AG08396 (cell line): ENCODE measurements around the gene MPHOSPH6.
"Not testable (repeated sequence)": the region's sequence is repeated elsewhere in the genome, so short reads cannot be mapped to it uniquely, and the experiment has no call there.

ENCODE experiments used
- DNase-seq: peaks from one replicate; pipeline ENCODE4 v3.0.0; 2012; ENCODE audit warnings: low spot score, mixed read lengths

Gene MPHOSPH6

GRCh38 chr16:82175627-82176026 is 5.6 kb upstream of the MPHOSPH6 start:
- DNase-seq: no peak

DNA sequence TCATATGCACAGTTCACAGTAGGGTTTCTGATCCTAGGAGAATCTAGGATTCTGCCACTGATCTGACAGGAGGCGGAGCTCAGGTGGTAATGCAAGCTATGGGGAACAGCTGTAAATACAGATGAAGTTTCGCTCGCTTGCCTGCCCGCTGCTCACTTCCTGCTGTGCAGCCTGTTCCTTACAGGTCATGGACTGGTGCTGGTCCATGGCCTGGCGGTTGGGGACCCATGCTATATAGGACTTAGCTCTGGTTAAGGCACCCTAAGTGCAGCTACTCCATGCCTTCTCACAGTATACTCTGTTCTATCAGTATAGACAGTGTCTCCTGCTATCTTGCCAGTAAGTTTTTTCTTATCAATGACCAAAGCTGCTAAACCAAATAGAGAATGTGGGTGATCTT is 2.4 kb downstream of the MPHOSPH6 start:
- no peak for DNase-seq

DNA sequence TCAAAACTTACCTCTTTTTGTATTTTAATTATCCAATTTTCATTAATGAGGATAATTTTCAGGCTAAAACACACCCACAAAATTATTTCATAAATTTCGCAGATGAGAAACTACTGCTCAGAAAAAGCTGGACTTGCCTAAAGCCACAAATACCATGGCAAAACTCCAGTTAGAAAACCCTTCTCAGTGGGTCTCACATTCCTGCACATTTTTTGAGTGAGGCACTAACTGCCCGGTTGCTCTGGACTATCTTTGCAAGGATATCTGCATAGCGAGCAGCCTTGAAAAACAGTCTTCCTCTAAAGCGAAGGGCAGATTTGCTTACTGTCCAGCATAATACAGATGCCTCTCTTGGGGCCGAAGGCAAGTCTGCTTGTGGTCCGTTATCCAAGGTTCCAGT is 9.8 kb downstream of the MPHOSPH6 start:
- DNase-seq: no peak

GRCh38 chr16:82157836-82158235 is 12.2 kb downstream of the MPHOSPH6 start:
- DNase-seq: no peak

- no peak for DNase-seq
These were observed 12.6 kb downstream of the MPHOSPH6 start for GRCh38 chr16:82157534-82157812.

GRCh38 chr16:82156761-82157533 is 13.1 kb downstream of the MPHOSPH6 start:
- no peak for DNase-seq

DNA sequence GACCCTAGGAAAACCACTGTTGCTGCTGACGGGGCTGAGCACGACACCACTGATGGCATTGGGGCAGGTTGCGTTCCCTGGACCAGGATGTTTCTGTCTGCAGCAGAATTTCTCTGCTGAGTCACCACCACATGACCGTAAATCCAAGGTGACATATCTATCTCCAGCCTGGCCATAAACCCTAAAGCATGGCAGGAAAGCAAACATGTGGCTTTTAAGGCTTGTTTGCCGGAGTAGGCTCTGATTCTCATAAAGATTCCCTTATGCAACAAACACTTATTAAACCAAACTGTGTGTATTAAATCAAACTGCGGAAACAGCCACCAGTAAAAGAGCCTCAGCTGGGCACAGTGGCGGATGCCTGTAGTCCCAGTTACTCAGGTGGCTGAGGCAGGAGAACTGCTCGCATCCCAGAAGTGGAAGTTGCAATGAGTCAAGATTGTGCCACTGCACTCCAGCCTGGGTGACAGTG is 17.3 kb downstream of the MPHOSPH6 start:
- DNase-seq: no peak

DNA sequence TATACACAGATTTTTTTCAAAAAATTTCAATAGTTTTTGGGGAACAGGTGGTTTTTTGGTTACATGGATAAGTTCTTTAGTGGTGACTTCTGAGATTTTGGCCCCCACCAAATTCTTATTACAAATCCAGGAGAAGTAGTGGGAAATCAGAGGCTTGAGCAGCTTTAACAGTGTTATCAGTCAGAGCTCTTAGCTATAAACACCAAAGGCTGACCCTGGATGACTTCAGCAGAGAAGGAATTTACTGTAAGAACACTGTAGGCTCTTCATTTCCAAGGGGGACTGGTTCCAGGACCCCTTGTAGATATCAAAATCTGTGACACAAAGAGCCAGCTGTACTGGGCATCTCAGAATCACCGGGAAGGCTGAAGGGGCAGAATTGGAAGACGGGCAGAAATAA is 17.8 kb downstream of the MPHOSPH6 start:
- DNase-seq: no peak

GRCh38 chr16:82150549-82150948 is 19.5 kb downstream of the MPHOSPH6 start:
- no peak for DNase-seq

- DNase-seq: no peak
These were observed 20.5 kb downstream of the MPHOSPH6 start for GRCh38 chr16:82149536-82149935.

DNA sequence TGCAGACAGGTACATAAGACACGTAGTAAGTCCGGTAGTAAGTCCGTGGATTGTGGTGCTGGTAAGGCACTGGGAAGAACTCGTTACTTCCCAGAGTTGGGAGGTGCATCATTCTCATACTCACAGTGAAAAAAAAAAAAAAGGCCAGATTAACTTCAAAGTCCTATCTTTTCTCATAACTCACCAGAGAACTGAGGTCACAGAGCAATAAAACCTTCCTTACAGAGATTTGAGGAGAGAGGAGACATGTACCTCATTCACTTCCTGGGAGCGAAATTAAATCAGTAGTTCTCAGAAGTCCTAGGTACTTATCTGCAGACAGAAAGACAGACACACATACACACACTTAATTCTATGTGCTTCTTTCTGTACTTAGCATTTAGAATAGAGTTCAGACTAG is 22.5 kb downstream of the MPHOSPH6 start:
- no peak for DNase-seq

- DNase-seq: no peak
These were observed 23.1 kb downstream of the MPHOSPH6 start for GRCh38 chr16:82146957-82147356.

- DNase-seq: no peak
These were observed 23.5 kb downstream of the MPHOSPH6 start for GRCh38 chr16:82146556-82146955.

GRCh38 chr16:82139286-82139571 is 30.8 kb downstream of the MPHOSPH6 start:
- DNase-seq: not testable (repeated sequence)

- DNase-seq: no peak
These were observed 31.3 kb downstream of the MPHOSPH6 start for GRCh38 chr16:82138478-82139285.

DNA sequence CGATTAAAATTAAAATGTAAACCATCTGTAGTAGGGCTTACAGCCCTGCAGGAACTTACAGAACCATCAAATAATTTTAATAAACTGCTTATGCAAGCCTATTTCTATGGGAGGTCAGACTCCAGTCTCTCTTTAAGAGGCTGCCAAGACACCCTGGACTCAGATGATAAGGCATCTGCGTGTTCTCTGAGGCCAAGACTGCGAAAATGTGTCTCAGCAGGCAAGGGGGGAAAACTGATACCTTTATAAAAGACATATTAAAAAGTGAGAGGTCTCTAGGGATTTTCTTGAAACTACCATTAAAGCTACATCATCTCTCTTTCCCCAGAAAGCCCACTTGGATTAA is 32.2 kb downstream of the MPHOSPH6 start:
- DNase-seq: no peak

- DNase-seq: no peak
These were observed 32.8 kb downstream of the MPHOSPH6 start for GRCh38 chr16:82136956-82137821.

DNA sequence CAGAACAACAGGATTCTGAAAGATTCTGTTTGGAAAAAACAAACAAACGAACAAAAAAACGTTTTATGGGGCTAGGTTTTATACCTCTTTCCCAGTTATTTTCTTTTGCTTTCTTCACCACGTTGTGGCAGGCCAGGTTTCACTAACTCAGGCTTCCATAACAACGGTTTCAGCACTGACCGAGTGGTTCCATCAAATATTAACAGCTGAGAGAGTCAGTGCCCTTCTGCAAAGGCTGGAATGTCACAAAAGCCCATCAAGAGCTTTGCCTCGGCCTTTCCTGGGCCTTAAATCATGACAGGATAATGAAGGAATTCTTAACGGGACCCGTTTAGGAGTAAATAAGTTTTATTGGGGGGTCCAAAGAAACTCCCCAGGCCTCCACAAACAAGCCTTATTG is 34.2 kb downstream of the MPHOSPH6 start:
- DNase-seq: no peak

GRCh38 chr16:82134846-82135245 is 35.2 kb downstream of the MPHOSPH6 start:
- DNase-seq: no peak

DNA sequence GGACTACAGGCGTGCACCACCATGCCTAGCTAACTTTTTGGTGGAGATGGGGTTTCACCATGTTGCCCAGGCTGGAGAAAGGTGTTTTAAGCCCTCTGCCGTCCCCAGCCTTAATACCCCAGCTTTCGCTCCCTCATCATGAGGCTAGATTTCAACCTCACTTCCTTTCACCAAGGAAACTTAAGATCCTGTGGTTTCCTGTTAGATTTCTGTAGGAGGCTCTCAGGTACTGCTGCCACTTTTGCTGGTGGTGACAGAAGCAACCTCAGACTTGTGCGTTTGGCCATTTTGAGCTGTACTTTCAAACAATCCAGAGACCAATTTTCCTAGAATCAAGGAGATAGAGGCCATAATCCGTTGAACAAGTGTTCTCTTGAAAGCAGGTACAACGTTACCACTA is 36.2 kb downstream of the MPHOSPH6 start:
- no peak for DNase-seq

DNA sequence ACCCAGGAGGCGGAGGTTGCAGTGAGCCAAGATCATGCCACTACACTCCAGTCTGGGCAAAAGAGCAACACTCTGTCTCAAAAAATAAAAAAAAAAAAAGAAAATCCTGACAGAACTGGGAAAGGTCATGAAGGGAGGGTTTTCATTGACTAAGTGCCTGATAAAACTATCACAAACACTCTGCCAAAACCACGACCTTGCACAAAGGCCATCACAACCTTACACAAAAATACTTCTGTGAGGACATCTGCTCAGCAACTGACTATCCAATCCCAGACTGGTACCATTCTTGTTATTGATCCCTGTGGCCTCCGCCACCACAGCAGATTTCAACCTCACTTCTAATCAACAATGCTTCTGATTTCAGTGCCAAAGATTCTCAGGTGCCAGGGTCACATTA is 40.1 kb downstream of the MPHOSPH6 start:
- no peak for DNase-seq

DNA sequence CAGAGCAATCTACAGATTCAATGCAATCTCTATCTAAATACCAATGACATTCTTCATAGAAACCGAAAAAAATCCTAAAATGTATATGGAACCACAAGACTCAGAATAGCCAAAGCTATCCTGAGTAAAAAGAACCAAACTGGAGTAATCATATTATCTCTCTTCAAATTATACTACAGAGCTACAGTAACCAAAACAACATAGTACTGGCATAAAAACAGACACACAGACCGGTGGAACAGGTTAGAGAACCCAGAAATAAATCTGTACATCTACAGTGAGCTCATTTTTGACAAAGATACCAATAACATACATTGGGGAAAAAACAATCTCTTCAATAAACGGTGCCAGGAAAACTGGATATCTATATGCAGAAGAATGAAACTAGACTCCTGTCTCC is 45.4 kb downstream of the MPHOSPH6 start:
- DNase-seq: no peak

DNA sequence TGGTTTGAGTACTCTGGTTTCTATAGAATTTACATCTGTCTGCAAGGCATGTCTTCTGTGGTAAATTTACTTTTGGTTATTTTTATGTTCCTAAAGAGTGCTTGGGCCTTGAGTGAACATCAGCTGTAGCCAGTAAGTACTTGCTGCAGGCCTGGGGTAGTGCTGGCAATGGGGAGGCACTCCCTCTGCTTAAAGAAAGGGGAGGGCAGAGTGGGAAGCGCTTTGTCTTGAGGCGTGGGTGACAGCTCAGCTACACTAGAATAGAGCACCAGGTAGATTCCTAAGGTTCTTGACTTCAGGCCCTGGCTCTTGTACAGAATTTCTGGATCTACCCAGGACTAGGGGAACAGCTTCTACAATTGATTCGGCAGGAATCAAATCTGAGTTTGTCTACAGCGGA is 50.6 kb downstream of the MPHOSPH6 start:
- no peak for DNase-seq
